ENCODE measurements around the gene SEPTIN3. TPM values are rescaled to one million over a fixed set of nuclear protein-coding genes. Genes with fewer than 3 reads are reported as not detected.

The SEPTIN3 gene
- total RNA-seq, 1 experiment from 2014 or later = 3.6 TPM

- POLR2A ChIA-PET (ENCODE audit: low non-redundant PET) = no interaction called here
- intact Hi-C loops (cut with micrococcal nuclease; ENCODE audit: unreplicated experiment) = loop anchor here (2.0 to 5.0 kb wide), 2 partner anchors 147 to 471 kb away; no protein-coding TSS in a partner anchor
- no TSS peak for BruUV-seq (replicated peaks)
Measured at GRCh38 chr22:41966225-41966606, 3.0 kb upstream of the SEPTIN3 start.

GRCh38 chr22:41966607-41967240 lies 2.5 kb upstream of the SEPTIN3 start:
- no peaks in the 10 kb centered on the region for H3K9me3 ChIP-seq (ENCODE audit: low read depth, low read length, poor library complexity, severe bottlenecking)
- H3K27me3 ChIP-seq (replicated peaks; ENCODE audit: insufficient read depth, low read depth, low read length, poor library complexity) = no peaks in the 10 kb centered on the region
- intact Hi-C loops (cut with micrococcal nuclease; ENCODE audit: unreplicated experiment) = loop anchor here (2.0 to 5.0 kb wide), 2 partner anchors 146 to 471 kb away; no protein-coding TSS in a partner anchor
- no peaks in the 10 kb centered on the region for H3K36me3 ChIP-seq (ENCODE audit: insufficient read depth, low read length, poor library complexity, severe bottlenecking)
- peak; percentile 79 for DNase-seq (ENCODE audit: low spot score)
- TF ChIP-seq EZH2 (IDR thresholded peaks at IDR 0.05; ENCODE audit: borderline replicate concordance, low read depth, low read length, poor library complexity, severe bottlenecking) (no peak), CTCF (conservative IDR thresholded peaks at IDR 0.05; ENCODE audit: low read depth, low read length) (peak; percentile 60)
- no peak overlapping the region for H3K27ac ChIP-seq (ENCODE audit: low read depth, low read length, poor library complexity, severe bottlenecking)
- no peak overlapping the region for H3K4me3 ChIP-seq (ENCODE audit: low read depth, low read length, poor library complexity, severe bottlenecking)
- H3K4me1 ChIP-seq (ENCODE audit: insufficient read depth, low read length, poor library complexity, severe bottlenecking) = peaks cover 12% of the 10 kb centered on the region
- BruUV-seq (replicated peaks) = no TSS peak
- POLR2A ChIA-PET (ENCODE audit: low non-redundant PET) = interaction anchor here (0.7 kb wide), 1 partner anchor 54 kb away, joined by 26 read pairs; no protein-coding TSS in a partner anchor
- CTCF ChIA-PET = interaction anchor here (0.5 to 0.6 kb wide), 2 partner anchors 146 to 491 kb away, joined by 3 to 10 read pairs; no protein-coding TSS in a partner anchor

More at GRCh38 chr22:41966225-41966606, 3.0 kb upstream of the SEPTIN3 start:
- no peak overlapping the region for H3K4me3 ChIP-seq (ENCODE audit: low read depth, low read length, poor library complexity, severe bottlenecking)
- peaks cover 12% of the 10 kb centered on the region for H3K4me1 ChIP-seq (ENCODE audit: insufficient read depth, low read length, poor library complexity, severe bottlenecking)
- TF ChIP-seq EZH2 (IDR thresholded peaks at IDR 0.05; ENCODE audit: borderline replicate concordance, low read depth, low read length, poor library complexity, severe bottlenecking) (no peak), CTCF (conservative IDR thresholded peaks at IDR 0.05; ENCODE audit: low read depth, low read length) (no peak)
- H3K27ac ChIP-seq (ENCODE audit: low read depth, low read length, poor library complexity, severe bottlenecking) = no peak overlapping the region
- no peaks in the 10 kb centered on the region for H3K27me3 ChIP-seq (replicated peaks; ENCODE audit: insufficient read depth, low read depth, low read length, poor library complexity)
- no peaks in the 10 kb centered on the region for H3K9me3 ChIP-seq (ENCODE audit: low read depth, low read length, poor library complexity, severe bottlenecking)
- no peak for DNase-seq (ENCODE audit: low spot score)
- no peaks in the 10 kb centered on the region for H3K36me3 ChIP-seq (ENCODE audit: insufficient read depth, low read length, poor library complexity, severe bottlenecking)
- CTCF ChIA-PET = interaction anchor here (0.6 kb wide), 1 partner anchor 147 kb away, joined by 10 read pairs; no protein-coding TSS in a partner anchor

GRCh38 chr22:41968601-41969000 lies 642 bp upstream of the SEPTIN3 start:
- ChIA-PET CTCF (interaction anchor here (0.7 to 0.9 kb wide), 2 partner anchors 12 to 505 kb away, joined by 3 to 8 read pairs; no protein-coding TSS in a partner anchor), POLR2A (ENCODE audit: low non-redundant PET) (no interaction called here)
- Histone ChIP-seq H3K4me1 (ENCODE audit: insufficient read depth, low read length, poor library complexity, severe bottlenecking) (peaks cover 12% of the 10 kb centered on the region), H3K4me3 (ENCODE audit: low read depth, low read length, poor library complexity, severe bottlenecking) (no peak overlapping the region), H3K9me3 (ENCODE audit: low read depth, low read length, poor library complexity, severe bottlenecking) (no peaks in the 10 kb centered on the region), H3K27ac (ENCODE audit: low read depth, low read length, poor library complexity, severe bottlenecking) (no peak overlapping the region), H3K27me3 (replicated peaks; ENCODE audit: insufficient read depth, low read depth, low read length, poor library complexity) (no peaks in the 10 kb centered on the region), H3K36me3 (ENCODE audit: insufficient read depth, low read length, poor library complexity, severe bottlenecking) (no peaks in the 10 kb centered on the region)
- TF ChIP-seq EZH2 (IDR thresholded peaks at IDR 0.05; ENCODE audit: borderline replicate concordance, low read depth, low read length, poor library complexity, severe bottlenecking) = no peak
- TF ChIP-seq CTCF (conservative IDR thresholded peaks at IDR 0.05; ENCODE audit: low read depth, low read length) = no peak
- no TSS peak for BruUV-seq (replicated peaks)
- intact Hi-C loops (cut with micrococcal nuclease; ENCODE audit: unreplicated experiment) = loop anchor here (5.0 kb wide), 1 partner anchor 469 kb away; no protein-coding TSS in a partner anchor
- peak; percentile 41 for DNase-seq (ENCODE audit: low spot score)

All from A673 (cell line).